ENCODE data around the gene SND1.
"Not testable (repeated sequence)": the region's sequence is repeated elsewhere in the genome, so short reads cannot be mapped to it uniquely, and the experiment has no call there.

Gene SND1

DNA sequence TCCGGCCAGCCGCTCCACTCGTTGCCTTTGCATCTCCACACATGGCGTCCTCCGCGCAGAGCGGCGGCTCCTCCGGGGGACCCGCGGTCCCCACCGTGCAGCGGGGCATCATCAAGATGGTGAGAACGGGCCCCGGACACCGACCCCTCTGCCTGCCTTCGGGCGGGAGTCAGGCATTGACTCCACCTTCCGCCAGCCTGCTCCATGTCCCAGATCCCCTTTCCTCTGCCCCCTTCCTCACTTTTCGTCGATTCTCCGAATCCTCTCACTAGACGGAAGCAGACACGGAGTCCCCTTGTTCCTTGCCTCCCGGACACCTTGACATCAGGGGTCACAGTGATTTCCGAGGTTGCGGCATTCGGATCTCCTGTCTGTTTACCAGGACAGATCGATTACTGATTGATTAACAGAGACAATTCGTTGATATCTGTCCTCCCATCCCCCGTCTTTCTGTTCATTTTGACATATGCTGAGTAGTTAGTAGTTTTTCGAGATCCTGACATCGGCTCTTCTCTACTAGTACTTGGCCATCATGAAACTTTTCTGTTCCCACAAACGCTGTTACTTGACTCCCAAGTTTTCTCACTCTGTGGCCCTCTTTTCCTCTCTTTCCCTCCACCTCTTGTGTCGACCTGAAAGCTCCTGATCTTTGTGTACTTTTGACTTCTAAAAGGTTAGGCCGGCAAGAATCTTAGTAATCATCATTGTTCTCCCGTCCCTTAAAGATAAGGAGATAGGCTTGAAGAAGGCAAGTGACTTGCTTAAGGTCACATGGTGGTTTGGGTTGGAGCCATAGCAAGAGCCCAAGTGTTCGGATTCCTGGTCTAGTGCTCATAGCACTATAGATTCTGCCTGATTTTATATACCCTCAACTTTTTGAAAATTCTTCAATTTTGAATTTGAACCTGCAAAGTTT, 597 bp downstream of the SND1 start:
- peak; percentile 68 for DNase-seq (ENCODE audit: low spot score)

DNA sequence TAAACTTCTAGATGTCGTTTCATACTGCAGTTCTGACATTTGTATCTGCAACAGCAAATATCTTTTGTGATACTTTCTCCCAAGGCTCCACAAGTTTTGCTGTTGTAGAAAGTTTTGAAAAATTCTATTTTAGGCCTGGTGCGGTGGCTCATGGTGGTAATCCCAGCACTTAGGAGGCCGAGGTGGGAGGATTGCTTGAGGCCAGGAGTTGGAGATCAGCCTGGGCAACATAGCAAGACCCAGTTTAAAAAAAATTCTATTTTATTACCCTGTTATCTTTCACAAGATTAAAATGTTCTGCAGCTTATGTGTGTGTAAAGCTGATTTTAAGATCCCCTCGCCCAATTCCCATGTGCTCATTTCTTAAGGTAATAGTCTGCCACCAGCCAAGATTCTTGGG, 1.4 kb downstream of the SND1 start:
- DNase-seq (ENCODE audit: low spot score), result no peak

- peak; percentile 70 for DNase-seq (ENCODE audit: low spot score)
These were observed 2.7 kb downstream of the SND1 start for GRCh38 chr7:127654404-127655394.

GRCh38 chr7:127655720-127656119, 3.7 kb downstream of the SND1 start:
- no peak for DNase-seq (ENCODE audit: low spot score)

DNA sequence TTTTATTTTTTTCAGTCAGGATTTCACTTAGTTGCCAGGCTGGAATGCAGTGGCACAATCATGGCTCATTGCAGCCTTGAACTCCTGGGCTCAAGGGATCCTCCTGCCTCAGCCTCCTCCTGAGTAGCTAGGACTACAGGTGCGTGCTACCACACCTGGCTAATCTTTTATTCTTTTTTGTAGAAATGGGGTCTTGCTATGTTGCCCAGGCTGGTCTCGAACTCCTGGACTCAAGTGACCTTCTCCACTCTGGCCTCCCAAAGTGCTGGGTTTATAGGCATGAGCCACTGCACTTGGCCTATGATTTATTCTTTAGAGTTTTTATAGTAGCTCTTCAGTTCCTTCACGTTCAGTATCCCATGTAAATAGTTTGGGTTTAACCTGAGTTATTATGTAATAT, 5.5 kb downstream of the SND1 start:
- DNase-seq (ENCODE audit: low spot score), result no peak

GRCh38 chr7:127658970-127659630, 7.1 kb downstream of the SND1 start:
- no peak for DNase-seq (ENCODE audit: low spot score)

- DNase-seq (ENCODE audit: low spot score), result no peak
These were observed 13.9 kb downstream of the SND1 start for GRCh38 chr7:127665922-127666321.

GRCh38 chr7:127666602-127667001, 14.6 kb downstream of the SND1 start:
- no peak for DNase-seq (ENCODE audit: low spot score)

- DNase-seq (ENCODE audit: low spot score), result no peak
These were observed 15.2 kb downstream of the SND1 start for GRCh38 chr7:127667017-127667670.

DNA sequence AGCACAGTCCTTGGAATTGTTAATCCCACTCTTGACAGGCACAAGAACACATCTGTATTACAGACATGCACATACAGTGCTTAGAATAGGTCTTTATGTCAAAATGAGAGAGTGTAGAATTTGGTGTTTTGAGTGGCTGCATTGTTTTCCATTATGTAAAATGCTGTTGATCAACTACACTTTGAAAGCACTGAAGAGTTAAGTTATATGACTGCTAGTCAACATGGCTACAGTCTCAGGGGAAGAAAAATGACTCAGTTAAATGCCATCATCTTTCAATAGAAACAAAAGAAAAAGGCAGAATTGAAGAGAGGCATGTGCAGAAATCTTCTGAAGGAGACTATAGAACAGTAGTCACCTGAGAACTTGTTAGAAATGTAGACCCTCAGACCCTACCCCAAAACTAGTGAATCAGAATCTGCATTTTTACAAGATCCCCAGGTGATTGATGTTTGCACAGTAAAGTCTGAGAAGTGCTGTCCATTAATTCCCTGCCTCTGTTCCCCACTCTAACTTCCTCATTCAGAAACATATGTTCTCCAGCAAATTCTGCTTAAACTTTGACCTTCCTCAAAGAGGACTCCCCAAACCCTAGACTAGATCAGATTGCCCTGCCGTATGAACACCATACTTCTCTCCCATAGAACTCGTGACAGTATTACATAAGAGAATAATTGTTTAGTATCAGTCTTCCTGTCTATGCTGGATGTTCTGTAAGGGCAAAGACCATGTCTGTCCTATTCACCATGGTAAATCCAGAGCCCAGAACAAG, 16.0 kb downstream of the SND1 start:
- DNase-seq (ENCODE audit: low spot score), result no peak

DNA sequence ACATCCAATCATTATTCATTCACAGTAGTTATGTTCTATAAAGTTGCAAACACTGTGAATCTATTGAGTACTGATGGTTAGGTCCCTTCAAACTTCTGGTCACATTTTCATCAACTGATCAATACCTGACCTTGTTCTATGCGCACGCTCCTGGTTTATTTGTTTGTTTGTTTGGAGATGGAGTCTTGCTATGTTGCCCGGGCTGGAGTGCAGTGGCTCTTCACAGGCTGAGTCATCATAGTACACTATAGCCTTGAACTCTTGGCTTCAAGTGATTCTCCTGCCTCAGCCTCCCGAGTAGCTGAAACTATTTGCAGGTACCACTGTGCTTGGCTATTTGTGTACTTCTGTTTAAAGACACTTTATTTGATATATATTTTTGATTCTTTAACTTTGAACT, 19.3 kb downstream of the SND1 start:
- no peak for DNase-seq (ENCODE audit: low spot score)

DNA sequence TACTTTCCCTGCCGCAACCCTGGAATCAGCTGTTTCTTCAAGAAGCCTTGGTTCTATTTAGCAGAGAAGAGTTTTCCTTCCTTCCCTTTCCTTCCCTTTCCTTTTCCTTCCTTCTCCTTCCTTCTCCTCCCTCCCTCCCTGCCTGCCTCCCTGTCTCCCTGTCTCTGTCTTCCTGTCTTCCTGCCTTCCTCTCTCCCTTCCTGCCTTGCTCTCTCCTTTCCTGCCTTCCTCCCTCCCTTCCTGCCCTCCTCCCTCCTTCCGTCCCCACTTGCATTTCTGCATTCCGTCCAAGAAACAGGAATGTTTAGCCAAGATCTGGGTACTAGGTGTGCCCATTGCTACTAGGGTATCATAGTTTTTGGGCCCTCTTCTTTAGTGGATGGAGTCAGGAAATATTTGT, 21.9 kb downstream of the SND1 start:
- DNase-seq (ENCODE audit: low spot score), result no peak

- DNase-seq (ENCODE audit: low spot score), result no peak
These were observed 22.4 kb downstream of the SND1 start for GRCh38 chr7:127674361-127674760.

GRCh38 chr7:127674923-127675322, 22.9 kb downstream of the SND1 start:
- DNase-seq (ENCODE audit: low spot score), result not testable (repeated sequence)

- DNase-seq (ENCODE audit: low spot score), result no peak
These were observed 23.7 kb downstream of the SND1 start for GRCh38 chr7:127675721-127676120.

DNA sequence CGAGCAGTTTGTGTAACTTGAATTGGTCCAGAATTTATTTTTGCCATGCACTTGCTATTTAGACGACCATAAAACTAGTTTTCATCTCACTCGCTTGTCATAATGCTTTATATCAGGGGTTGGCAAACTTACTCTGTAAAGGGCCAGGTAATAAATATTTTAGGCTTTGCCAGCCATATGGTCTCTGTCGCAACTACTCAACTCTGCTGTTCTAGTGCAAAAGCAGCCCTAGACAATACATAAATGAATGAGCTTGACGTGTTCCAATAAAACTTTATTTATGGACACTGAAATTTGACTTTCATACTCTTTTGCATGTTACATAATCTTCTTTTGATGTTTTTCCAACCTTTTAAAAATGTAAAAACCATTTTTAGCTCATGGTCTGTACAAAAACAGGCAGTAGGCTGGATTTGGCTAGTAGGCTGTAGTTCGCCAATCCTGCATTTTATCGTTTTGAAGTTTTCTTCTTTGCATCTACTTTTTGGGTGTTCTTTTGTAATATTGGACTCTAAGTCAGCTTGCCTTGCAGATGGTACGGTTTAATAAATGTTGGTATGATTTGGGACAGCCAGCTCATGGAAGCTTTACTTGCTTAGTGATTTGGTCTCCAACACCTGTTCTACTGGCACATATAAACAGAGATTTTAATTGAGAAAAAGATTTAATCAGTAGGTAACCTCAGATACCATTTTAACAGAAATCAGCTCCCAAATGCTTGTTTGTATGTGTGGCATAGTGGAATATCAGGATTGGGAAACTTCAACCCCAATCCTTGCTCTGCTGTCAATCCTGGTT, 25.6 kb downstream of the SND1 start:
- no peak for DNase-seq (ENCODE audit: low spot score)

GRCh38 chr7:127678337-127678736, 26.3 kb downstream of the SND1 start:
- no peak for DNase-seq (ENCODE audit: low spot score)

DNA sequence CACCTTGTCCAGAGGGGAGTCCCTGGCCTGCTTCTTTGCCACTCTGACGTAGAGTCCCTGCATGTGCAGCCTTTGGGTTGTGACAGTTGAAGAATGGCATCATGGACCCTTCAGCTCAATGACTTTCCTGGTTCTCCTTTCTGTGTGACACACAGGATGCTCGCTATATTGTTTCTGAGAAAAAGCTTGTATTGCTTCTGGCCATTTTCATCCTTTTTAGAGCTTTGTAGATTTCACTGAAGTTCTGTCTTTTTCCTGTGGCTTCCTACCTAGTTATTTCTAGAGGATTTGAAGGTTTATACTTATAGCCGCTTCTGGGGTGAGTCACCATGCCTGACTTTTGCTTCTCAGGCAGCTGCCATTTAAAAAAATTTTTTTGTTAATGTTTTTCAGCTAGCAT, 27.0 kb downstream of the SND1 start:
- DNase-seq (ENCODE audit: low spot score), result no peak

DNA sequence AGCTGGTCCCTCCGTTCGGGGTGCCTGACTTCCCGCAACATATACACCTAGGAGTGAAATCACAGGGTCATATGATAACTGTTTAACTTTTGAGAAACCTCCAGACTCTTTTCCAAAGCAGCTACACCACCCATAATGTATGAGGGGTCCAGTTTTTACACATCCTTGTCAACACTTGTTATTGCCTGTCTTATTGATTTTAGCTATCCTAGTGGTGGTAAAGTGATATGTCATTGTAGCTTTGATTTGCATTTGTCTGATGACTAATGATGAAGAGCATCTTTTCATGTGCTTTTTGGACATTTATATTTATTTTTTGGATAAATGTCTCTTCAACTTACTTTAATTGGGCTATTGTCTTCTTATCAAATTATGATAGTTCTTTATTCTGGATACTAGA, 29.0 kb downstream of the SND1 start:
- DNase-seq (ENCODE audit: low spot score), result no peak

DNA sequence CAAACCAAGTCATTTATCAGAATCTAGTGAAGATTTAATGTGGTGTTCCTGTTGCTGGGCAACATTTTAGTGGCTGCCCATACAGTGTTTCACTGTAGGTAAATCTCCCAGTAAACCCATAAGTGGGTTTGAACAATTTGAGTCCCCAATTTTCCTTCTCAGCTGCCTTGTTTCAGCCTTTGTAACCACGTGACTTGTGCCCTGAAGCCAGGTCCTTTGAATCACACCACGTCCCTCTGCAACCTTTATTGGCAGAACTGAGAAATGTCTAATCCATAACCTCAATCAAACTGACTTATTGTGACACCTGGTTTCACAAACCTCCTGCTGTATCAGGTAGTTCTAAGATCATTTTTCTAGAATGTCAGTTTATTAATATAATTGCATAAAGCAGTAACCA, 30.1 kb downstream of the SND1 start:
- DNase-seq (ENCODE audit: low spot score), result no peak

Measured in NAMALWA (cell line).